HL-60 (cell line): ENCODE data around the gene LPCAT2.

Experiments used
- DNase-seq, 2 experiments: peaks; one replicate each; pipeline ENCODE4 v3.0.0-alpha.2; 2010 to 2020; ENCODE audit warnings: low read depth in 1 of 2, low spot score in 1 of 2
- H3K27ac ChIP-seq: fragments of 250-450 bp; sonication (Bioruptor Pico); replicated peaks from 2 replicates; pipeline ENCODE4 v1.5.1; 2020; ENCODE audit warnings: mild to moderate bottlenecking, moderate library complexity
- H3K27me3 ChIP-seq: fragments of 250-450 bp; sonication (Bioruptor Pico); 2 replicates; pipeline ENCODE4 v1.5.1; 2021; ENCODE audit warnings: mild to moderate bottlenecking, moderate library complexity; ENCODE audit not compliant: insufficient read depth, poor library complexity, severe bottlenecking
- H3K4me3 ChIP-seq: replicated peaks from 2 replicates; pipeline ENCODE4 v1.5.1; 2011; ENCODE audit warnings: mild to moderate bottlenecking, control low read depth, low read length; ENCODE audit not compliant: insufficient read depth
- GABPA ChIP-seq: IDR thresholded peaks from 2 replicates; pipeline ENCODE4 v1.6.1; 2012; ENCODE audit warnings: low read depth
- POLR2AphosphoS5 ChIP-seq: IDR thresholded peaks from 2 replicates; pipeline ENCODE4 v1.6.1; 2012; ENCODE audit warnings: low read depth
- SPI1 ChIP-seq: IDR thresholded peaks from 2 replicates; pipeline ENCODE4 v1.6.1; 2012; ENCODE audit warnings: low read depth, mild to moderate bottlenecking, borderline replicate concordance
- TF ChIP-seq, protein P1 (sequence below): IDR thresholded peaks from one replicate; pipeline ENCODE4 v1.5.1; 2011; ENCODE audit warnings: low read length, control low read depth, inconsistent platforms; ENCODE audit not compliant: insufficient read depth
- TF ChIP-seq, protein P2 (sequence below): IDR thresholded peaks from 2 replicates; pipeline ENCODE4 v1.6.1; 2012; ENCODE audit warnings: low read depth; ENCODE audit not compliant: insufficient replicate concordance

The LPCAT2 gene

DNA sequence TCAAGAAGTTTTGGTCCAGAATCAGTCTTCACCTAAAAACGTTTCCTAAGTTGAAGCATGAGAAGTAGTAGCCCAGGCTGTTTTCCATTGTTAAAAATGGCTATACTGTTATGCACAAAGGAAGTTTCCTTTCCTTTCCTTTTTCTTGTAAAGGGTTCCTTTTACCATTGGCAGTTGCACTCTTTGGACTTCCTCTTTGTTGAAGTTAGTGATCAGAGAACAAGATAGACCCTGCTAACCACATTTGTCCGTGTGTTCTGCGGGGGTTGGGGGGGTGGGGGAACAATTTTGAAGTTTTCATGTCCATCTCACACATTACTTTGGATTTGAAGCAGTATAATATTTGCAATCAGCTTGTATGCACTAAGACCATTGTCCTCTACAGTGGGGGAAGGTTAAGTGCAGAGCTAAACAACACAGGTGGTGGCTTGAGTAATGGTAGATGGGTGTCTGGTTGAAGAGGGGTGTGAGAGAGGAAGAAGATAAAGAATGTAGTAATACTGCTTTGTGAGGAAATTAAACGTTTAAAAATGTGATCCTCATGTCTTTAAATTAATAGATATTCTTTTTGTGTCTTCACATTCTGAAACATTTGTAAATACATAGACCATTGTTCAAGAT is 1.4 kb downstream of the LPCAT2 start:
- Histone ChIP-seq H3K27me3 (no peaks in the 10 kb centered on the region), H3K4me3 (peak overlapping the region; percentile 82), H3K27ac (peak overlapping the region; percentile 91)
- TF ChIP-seq SPI1: peak; percentile 94
- TF ChIP-seq, protein P1, sequence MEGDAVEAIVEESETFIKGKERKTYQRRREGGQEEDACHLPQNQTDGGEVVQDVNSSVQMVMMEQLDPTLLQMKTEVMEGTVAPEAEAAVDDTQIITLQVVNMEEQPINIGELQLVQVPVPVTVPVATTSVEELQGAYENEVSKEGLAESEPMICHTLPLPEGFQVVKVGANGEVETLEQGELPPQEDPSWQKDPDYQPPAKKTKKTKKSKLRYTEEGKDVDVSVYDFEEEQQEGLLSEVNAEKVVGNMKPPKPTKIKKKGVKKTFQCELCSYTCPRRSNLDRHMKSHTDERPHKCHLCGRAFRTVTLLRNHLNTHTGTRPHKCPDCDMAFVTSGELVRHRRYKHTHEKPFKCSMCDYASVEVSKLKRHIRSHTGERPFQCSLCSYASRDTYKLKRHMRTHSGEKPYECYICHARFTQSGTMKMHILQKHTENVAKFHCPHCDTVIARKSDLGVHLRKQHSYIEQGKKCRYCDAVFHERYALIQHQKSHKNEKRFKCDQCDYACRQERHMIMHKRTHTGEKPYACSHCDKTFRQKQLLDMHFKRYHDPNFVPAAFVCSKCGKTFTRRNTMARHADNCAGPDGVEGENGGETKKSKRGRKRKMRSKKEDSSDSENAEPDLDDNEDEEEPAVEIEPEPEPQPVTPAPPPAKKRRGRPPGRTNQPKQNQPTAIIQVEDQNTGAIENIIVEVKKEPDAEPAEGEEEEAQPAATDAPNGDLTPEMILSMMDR: no peak
- peak; percentile 69 to 70 for DNase-seq

DNA sequence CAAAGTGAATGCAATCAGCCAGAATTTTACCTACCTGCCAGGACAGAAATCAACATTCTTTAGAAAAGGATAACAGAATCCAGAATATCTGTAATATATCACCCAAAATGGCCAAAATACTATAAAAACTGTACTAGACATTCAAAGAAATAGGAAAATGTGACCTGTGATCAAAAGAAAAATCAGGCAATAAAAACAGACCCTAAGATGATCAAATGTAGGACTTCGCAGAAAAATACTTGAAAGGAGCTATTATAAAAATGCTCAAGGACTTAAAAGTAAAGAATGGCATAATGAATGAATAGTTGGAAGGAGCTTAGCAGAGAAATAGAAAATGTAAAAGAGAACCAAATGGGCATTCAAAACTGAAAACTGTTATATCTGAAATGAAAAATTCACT is 4.1 kb downstream of the LPCAT2 start:
- no peaks in the 10 kb centered on the region for H3K27me3 ChIP-seq
- DNase-seq: no peak
- TF ChIP-seq, protein P1: no peak
- TF ChIP-seq GABPA (no peak), POLR2AphosphoS5 (no peak)
- no peak overlapping the region for H3K4me3 ChIP-seq
- H3K27ac ChIP-seq: no peak overlapping the region

DNA sequence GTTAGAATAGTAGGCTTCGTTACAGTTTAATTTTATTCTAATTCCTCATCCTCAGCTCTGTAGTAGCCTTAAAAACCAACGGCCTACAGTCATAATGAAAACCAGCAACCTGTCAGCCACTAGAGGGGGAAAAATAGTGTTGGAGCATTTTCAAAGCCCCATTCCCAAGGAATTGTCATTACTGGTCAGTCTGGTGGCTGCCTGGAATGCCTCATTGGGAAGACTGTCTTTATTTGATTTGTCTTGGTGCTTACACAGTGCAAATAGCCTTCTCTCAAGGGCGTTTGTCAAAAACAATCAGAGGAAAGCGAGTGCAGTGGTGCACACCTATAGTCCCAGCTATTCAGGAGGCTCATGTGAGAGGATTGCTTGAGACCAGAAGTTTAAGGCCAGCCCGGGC is 4.7 kb downstream of the LPCAT2 start:
- Histone ChIP-seq H3K4me3 (no peak overlapping the region), H3K27ac (no peak overlapping the region), H3K27me3 (no peaks in the 10 kb centered on the region)
- TF ChIP-seq, protein P1: no peak
- TF ChIP-seq POLR2AphosphoS5: no peak
- TF ChIP-seq GABPA: no peak
- no peak for TF ChIP-seq SPI1
- TF ChIP-seq, protein P2, sequence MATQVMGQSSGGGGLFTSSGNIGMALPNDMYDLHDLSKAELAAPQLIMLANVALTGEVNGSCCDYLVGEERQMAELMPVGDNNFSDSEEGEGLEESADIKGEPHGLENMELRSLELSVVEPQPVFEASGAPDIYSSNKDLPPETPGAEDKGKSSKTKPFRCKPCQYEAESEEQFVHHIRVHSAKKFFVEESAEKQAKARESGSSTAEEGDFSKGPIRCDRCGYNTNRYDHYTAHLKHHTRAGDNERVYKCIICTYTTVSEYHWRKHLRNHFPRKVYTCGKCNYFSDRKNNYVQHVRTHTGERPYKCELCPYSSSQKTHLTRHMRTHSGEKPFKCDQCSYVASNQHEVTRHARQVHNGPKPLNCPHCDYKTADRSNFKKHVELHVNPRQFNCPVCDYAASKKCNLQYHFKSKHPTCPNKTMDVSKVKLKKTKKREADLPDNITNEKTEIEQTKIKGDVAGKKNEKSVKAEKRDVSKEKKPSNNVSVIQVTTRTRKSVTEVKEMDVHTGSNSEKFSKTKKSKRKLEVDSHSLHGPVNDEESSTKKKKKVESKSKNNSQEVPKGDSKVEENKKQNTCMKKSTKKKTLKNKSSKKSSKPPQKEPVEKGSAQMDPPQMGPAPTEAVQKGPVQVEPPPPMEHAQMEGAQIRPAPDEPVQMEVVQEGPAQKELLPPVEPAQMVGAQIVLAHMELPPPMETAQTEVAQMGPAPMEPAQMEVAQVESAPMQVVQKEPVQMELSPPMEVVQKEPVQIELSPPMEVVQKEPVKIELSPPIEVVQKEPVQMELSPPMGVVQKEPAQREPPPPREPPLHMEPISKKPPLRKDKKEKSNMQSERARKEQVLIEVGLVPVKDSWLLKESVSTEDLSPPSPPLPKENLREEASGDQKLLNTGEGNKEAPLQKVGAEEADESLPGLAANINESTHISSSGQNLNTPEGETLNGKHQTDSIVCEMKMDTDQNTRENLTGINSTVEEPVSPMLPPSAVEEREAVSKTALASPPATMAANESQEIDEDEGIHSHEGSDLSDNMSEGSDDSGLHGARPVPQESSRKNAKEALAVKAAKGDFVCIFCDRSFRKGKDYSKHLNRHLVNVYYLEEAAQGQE: no peak
- DNase-seq: no peak

DNA sequence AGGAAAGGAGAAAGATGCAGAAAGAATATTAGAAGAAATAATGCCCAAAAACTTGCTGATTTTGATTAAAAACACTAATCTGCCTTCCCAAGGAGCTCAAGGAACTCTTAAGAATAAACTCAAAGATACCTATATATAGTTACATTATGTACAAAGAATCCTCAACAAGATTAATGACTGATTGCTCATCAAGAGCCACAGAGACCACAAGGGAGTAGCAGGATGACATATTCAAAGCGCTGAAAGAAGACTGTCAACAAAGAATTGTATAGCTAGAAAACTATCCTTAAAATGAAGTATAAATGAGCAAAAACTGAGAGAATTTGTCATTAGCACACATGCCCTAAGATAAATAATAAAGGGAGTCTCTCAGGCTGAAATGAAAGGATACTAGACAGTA is 6.2 kb downstream of the LPCAT2 start:
- no peak for TF ChIP-seq POLR2AphosphoS5
- TF ChIP-seq GABPA: no peak
- TF ChIP-seq, protein P2: no peak
- no peak for TF ChIP-seq SPI1
- TF ChIP-seq, protein P1: no peak
- H3K4me3 ChIP-seq: no peak overlapping the region
- no peak for DNase-seq
- H3K27me3 ChIP-seq: no peaks in the 10 kb centered on the region
- H3K27ac ChIP-seq: no peak overlapping the region
